Right hindlimb (tissue), 1 donor: ENCODE measurements around the gene NT5DC2.

Source experiments
- DNase-seq: peaks from one replicate; pipeline ENCODE4 v3.0.0-alpha.2; 2018

The NT5DC2 gene

DNA sequence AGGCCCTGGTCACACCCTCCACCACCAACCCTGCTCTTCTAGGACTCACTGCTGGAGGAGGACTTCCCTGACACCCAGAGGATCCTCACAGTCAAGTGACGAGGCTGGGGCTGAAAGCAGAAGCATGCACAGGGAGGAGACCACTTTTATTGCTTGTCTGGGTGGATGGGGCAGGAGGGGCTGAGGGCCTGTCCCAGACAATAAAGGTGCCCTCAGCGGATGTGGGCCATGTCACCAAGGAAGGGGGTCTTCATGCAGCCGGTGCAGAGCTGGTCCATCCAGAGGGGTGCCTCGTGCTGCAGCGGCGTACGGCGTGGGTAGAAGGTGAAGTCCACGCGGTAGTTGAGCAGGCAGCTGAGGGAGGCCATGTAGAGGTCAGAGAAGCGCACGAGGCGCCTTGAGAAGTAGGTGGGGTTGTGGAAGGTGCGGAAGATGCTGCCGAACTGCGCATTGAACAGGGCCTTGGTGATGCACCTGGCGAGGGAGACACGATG, 9.4 kb downstream of the NT5DC2 start:
- DNase-seq = peak; percentile 17

DNA sequence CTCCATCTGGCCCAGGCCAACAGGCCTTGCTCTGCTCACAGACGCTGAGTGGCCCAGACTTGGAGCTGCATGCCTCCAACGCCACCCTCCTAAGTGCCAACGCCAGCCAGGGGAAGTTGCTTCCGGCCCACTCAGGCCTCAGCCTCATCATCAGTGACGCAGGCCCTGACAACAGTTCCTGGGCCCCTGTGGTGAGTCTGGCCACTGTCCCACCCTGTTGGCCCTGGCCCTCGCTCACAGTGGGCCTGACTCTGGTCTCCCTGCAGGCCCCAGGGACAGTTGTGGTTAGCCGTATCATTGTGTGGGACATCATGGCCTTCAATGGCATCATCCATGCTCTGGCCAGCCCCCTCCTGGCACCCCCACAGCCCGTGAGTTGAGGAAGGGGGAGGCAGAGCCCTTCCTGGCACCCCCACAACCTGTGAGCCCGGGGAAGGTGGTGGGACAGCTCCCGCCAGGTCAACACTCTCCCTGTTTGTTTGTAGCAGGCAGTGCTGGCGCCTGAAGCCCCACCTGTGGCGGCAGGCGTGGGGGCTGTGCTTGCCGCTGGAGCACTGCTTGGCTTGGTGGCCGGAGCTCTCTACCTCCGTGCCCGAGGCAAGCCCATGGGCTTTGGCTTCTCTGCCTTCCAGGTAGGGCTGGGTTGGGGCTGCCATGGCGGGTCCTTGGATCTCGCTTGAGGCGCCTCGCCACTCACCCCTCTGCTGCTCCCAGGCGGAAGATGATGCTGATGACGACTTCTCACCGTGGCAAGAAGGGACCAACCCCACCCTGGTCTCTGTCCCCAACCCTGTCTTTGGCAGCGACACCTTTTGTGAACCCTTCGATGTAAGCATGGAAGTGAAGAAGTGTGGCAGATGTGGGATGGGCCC, 10.0 kb downstream of the NT5DC2 start:
- peak; percentile 18 for DNase-seq

DNA sequence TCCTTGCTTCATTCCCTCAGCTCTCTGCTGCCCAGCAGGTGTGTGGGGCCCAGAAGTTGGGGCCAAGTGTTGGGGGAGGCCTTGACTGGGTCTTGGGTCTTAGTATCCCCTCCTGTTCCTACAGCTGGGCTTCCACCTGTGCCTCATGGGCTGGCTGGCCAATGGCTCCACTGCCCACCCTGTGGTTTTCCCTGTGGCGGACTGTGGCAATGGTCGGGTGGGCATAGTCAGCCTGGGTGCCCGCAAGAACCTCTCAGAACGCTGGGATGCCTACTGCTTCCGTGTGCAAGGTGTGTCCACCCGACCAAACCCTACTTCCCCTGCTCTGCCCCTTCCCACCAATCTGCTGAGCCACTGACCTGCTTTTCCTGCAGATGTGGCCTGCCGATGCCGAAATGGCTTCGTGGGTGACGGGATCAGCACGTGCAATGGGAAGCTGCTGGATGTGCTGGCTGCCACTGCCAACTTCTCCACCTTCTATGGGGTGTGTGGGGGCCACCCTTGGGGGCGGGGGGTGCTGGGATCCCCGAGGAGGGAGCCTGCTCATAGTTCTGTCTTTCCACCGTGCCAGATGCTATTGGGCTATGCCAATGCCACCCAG, 10.9 kb downstream of the NT5DC2 start:
- DNase-seq = peak; percentile 15

GRCh38 chr3:52521881-52522650, 11.6 kb downstream of the NT5DC2 start:
- DNase-seq = peak; percentile 18

DNA sequence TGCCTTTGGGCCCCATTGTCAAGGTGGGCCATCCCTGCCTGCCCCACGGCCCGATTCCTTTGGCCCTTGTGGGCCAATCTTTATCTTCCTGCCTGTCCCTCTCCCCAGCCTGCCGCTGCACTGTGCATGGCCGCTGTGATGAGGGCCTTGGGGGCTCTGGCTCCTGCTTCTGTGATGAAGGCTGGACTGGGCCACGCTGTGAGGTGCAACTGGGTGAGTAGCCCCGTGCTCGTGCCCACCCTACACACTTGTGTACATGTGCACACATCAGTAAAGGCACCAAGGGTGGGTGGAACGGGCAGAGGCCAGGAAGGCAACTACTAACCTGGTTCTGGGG, 12.2 kb downstream of the NT5DC2 start:
- DNase-seq = peak; percentile 16

DNA sequence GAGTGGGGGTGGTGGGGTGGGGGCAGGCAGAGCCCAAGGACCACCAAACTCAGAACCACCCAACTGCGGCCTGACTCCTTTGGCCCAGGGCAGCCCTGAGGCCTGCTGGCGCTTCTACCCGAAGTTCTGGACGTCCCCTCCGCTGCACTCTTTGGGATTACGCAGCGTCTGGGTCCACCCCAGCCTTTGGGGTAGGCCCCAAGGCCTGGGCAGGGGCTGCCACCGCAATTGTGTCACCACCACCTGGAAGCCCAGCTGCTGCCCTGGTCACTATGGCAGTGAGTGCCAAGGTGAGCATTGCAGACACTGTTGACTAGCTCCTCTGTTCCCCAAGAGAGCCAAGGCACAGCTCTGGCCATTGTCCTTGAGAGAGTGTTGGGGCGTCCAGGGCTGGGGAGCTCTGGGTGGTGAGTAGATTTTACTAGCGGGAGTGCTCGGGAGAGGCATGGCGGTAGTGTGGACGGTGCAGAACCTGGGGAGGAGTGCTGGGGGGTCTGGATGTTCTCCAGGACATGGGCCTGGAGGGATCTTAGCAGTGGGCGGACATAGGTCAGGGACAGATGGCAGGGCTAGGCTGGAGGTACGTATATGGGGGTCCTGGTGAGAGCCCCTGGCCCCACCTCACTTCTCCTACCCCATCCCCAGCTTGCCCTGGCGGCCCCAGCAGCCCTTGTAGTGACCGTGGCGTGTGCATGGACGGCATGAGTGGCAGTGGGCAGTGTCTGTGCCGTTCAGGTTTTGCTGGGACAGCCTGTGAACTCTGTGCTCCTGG, 12.8 kb downstream of the NT5DC2 start:
- no peak for DNase-seq

DNA sequence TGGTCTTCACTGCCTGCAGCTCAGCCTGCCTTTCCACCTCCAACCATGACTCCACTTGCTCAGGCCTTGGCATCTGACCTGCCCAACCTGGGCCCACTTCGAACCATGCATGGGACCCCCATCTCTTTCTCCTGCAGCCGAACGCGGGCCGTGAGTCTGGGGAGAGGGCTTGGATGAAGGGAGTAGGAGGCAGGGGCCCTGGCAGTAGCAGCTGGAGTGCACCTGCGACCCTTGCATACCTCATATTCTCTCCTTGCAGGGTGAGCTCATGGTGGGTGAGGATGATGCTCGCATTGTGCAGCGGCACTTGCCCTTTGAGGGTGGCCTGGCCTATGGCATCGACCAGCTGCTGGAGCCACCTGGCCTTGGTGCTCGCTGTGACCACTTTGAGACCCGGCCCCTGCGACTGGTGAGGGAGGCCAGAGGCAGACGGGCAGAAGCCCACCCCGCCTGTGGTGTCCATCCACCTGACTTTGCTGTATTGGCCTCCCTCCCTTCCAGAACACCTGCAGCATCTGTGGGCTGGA, 13.5 kb downstream of the NT5DC2 start:
- no peak for DNase-seq

- no peak for DNase-seq
These were observed 14.1 kb downstream of the NT5DC2 start for GRCh38 chr3:52519445-52520140.

- DNase-seq = no peak
These were observed 14.8 kb downstream of the NT5DC2 start for GRCh38 chr3:52518723-52519444.

- DNase-seq = no peak
These were observed 15.6 kb downstream of the NT5DC2 start for GRCh38 chr3:52517796-52518722.

GRCh38 chr3:52516509-52517195, 17.0 kb downstream of the NT5DC2 start:
- no peak for DNase-seq

- DNase-seq = no peak
These were observed 18.5 kb downstream of the NT5DC2 start for GRCh38 chr3:52515192-52515591.

DNA sequence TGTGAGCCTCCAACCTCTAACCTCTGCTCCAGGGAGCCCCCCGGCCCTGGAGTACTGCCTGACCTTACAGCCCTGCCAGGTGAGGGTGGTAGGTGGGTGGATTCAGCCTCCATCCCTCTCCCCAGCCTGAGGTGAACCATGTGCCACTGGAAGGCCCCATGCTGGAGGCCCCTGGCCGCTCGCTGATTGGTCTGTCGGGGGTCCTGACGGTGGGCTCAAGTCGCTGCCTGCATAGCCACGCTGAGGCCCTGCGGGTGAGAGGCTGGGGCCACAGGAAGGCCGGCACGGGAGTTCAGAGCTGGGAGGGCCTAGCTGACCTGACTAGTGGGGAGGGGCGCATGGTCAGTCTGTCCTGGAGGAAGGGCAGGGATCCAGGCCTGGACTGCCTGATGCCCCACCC, 19.1 kb downstream of the NT5DC2 start:
- no peak for DNase-seq

- no peak for DNase-seq
These were observed 20.4 kb downstream of the NT5DC2 start for GRCh38 chr3:52513281-52513680.

GRCh38 chr3:52512727-52513126, 20.9 kb downstream of the NT5DC2 start:
- no peak for DNase-seq

GRCh38 chr3:52512105-52512504, 21.6 kb downstream of the NT5DC2 start:
- no peak for DNase-seq

DNA sequence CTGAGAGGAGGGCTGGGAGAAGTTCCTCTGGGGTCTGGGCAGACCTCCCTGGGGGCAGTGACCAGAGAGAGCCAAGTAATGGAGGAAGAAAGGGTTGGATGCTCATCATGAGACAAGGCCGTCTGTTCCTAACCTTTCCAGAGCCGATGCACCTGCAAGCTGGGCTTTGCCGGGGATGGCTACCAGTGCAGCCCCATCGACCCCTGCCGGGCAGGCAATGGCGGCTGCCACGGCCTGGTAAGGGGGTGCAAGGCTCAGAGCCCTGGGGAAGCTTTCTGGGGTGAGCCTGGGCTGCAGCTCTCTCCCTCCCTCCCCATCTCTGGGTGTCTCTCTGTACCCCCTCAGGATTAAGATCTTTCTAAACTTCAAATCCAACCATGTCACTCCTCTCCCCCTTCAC, 22.1 kb downstream of the NT5DC2 start:
- DNase-seq = no peak

DNA sequence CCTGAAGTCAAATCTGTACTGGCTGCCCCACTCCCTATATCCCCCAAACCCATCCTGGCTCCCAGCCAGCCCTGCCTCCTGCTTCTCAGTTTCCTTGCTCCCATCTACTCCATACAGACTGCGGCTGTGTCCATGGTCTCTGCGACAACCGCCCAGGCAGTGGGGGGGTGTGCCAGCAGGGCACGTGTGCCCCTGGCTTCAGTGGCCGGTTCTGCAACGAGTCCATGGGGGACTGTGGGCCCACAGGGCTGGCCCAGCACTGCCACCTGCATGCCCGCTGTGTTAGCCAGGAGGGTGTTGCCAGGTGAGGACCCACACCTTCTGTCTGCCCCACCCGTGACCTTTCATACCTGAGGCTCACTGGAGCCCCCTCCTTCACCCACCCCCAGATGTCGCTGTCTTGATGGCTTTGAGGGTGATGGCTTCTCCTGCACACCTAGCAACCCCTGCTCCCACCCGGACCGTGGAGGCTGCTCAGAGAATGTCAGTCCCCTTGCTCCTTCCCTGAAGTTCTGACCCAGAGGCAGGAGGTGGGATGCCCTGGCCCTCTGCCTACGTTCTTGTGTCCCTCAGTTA, 23.8 kb downstream of the NT5DC2 start:
- DNase-seq = no peak

- DNase-seq = no peak
These were observed 26.3 kb downstream of the NT5DC2 start for GRCh38 chr3:52507359-52507758.
